Osteoblast (primary cell): Measurements from ENCODE around the gene ERVV-1. TPM values are rescaled to one million over a fixed set of nuclear protein-coding genes. Genes with fewer than 3 reads are reported as not detected.

Source experiments
- DNase-seq: peaks from one replicate; pipeline ENCODE4 v3.0.0; 2011; ENCODE audit warnings: low spot score, mixed read lengths; ENCODE audit not compliant: insufficient read length; ENCODE audit errors: missing footprints
- H2AFZ ChIP-seq: 2 replicates; pipeline ENCODE4 v1.6.0; 2011; ENCODE audit warnings: mild to moderate bottlenecking, low read length
- H3K27ac ChIP-seq: 2 replicates; pipeline ENCODE4 v1.5.1; 2011; ENCODE audit warnings: mild to moderate bottlenecking, low read depth, low read length, moderate library complexity
- H3K27me3 ChIP-seq: 2 replicates; pipeline ENCODE4 v1.6.0; 2012; ENCODE audit warnings: mild to moderate bottlenecking, control low read depth, inconsistent platforms, low read length, moderate library complexity; ENCODE audit not compliant: insufficient read depth
- H3K36me3 ChIP-seq: 2 replicates; pipeline ENCODE4 v1.5.1; 2011; ENCODE audit warnings: mild to moderate bottlenecking, low read length, control low read depth, moderate library complexity; ENCODE audit not compliant: insufficient read depth
- H3K4me1 ChIP-seq: 2 replicates; pipeline ENCODE4 v1.5.1; 2011; ENCODE audit warnings: mild to moderate bottlenecking, low read length, control low read depth, moderate library complexity; ENCODE audit not compliant: insufficient read depth
- H3K4me2 ChIP-seq: 2 replicates; pipeline ENCODE4 v1.6.0; 2011; ENCODE audit warnings: mild to moderate bottlenecking, low read length; ENCODE audit not compliant: insufficient read depth
- H3K4me3 ChIP-seq: fragments of 200-600 bp; sonication (generic); 3 replicates; pipeline ENCODE4 v1.5.1; 2012; ENCODE audit warnings: mild to moderate bottlenecking, low read length, inconsistent platforms; ENCODE audit not compliant: insufficient read depth
- H3K79me2 ChIP-seq: 2 replicates; pipeline ENCODE4 v1.6.0; 2012; ENCODE audit warnings: mild to moderate bottlenecking, low read length, control low read depth, inconsistent platforms; ENCODE audit not compliant: insufficient read depth
- H3K9me3 ChIP-seq: 2 replicates; pipeline ENCODE4 v1.5.1; 2011; ENCODE audit warnings: low read depth, low read length, control low read depth
- H4K20me1 ChIP-seq: 2 replicates; pipeline ENCODE4 v1.6.0; 2012; ENCODE audit warnings: mild to moderate bottlenecking, low read length, control low read depth; ENCODE audit not compliant: insufficient read depth
- CTCF ChIP-seq: IDR thresholded peaks from 2 replicates; pipeline ENCODE4 v1.5.1; 2011; ENCODE audit warnings: mild to moderate bottlenecking, low read depth, low read length, moderate library complexity; ENCODE audit errors: extremely low read depth
- total RNA-seq: library from RNA; depleted of rRNA; stranded (reverse); fragments of >200 nt; gene quantifications from 2 replicates; pipeline ENCODE4 v1.2.3, GENCODE V29; 2012

The ERVV-1 gene
- total RNA-seq, 1 donor: not detected

GRCh38 chr19:53047379-53047778 is 33.7 kb downstream of the ERVV-1 start:
- Histone ChIP-seq H3K36me3 (no peaks in the 10 kb centered on the region), H3K79me2 (no peaks in the 10 kb centered on the region), H2AFZ (no peak overlapping the region), H3K9me3 (peaks cover 7% of the 10 kb centered on the region), H3K4me3 (no peak overlapping the region), H3K4me1 (no peaks in the 10 kb centered on the region), H3K27me3 (no peaks in the 10 kb centered on the region), H4K20me1 (no peaks in the 10 kb centered on the region), H3K27ac (no peak overlapping the region), H3K4me2 (no peak overlapping the region)
- DNase-seq: no peak
- TF ChIP-seq CTCF: no peak

- H3K27me3 ChIP-seq: no peaks in the 10 kb centered on the region
- no peak overlapping the region for H3K27ac ChIP-seq
- no peaks in the 10 kb centered on the region for H4K20me1 ChIP-seq
- no peak for DNase-seq
- no peak overlapping the region for H2AFZ ChIP-seq
- H3K36me3 ChIP-seq: no peaks in the 10 kb centered on the region
- H3K4me2 ChIP-seq: no peak overlapping the region
- H3K4me1 ChIP-seq: no peaks in the 10 kb centered on the region
- no peaks in the 10 kb centered on the region for H3K79me2 ChIP-seq
- H3K9me3 ChIP-seq: no peaks in the 10 kb centered on the region
- TF ChIP-seq CTCF: no peak
- H3K4me3 ChIP-seq: no peak overlapping the region
Measured at GRCh38 chr19:53055117-53055516, 41.4 kb downstream of the ERVV-1 start.

DNA sequence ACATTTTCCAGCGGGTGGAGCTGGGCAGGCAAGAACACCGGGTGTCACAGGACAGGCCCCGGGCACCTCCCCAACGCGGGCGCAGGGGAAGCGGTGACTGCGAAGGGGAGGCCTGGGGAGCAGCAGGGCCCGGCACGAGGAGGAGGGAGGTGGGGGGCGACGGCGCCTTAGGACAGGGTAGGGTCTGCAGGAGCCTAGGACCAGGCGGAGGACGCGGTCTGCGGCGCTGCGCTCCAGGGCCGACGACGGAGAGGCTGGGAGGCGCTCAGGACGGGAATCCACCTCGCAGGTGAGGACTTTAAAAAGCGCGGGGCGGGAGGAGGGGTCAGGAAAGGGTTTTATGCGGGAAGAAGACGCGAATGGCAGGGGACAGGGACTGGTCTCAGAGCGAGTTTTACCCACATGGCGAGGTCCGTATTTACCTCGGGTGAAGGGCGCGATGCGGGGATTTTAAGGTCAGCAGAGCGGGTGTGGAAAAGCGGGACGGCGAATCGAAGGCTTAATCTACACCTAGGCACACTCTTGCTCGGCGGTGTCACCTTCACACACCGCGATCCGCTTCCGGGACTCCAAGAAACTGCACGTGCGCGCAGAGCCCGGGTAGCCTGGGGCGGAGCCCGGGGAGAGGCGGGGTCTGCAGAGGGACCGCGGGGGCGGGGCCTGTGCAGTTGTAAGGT is 44.3 kb downstream of the ERVV-1 start:
- Histone ChIP-seq H3K79me2 (no peaks in the 10 kb centered on the region), H3K36me3 (no peaks in the 10 kb centered on the region), H3K4me1 (no peaks in the 10 kb centered on the region), H4K20me1 (no peaks in the 10 kb centered on the region), H3K4me3 (peak overlapping the region; percentile 51), H3K27ac (no peak overlapping the region), H3K27me3 (no peaks in the 10 kb centered on the region), H2AFZ (peak overlapping the region; percentile 59), H3K9me3 (peaks cover under 1% of the 10 kb centered on the region), H3K4me2 (peak overlapping the region; percentile 36)
- no peak for TF ChIP-seq CTCF
- DNase-seq: peak; percentile 66

Other genes with a start within 250 kb of the ERVV-1 start
- gene ZNF600, start 227.1 kb upstream of the ERVV-1 start, total RNA-seq: 8.5 and 9.8 TPM in 2 replicates
- gene ZNF28, start 192.3 kb upstream of the ERVV-1 start, total RNA-seq: 15.0 and 23.2 TPM in 2 replicates
- gene ZNF468, start 156.3 kb upstream of the ERVV-1 start, total RNA-seq: 23.0 and 23.2 TPM in 2 replicates
- gene ZNF320, start 116.3 kb upstream of the ERVV-1 start, total RNA-seq: 10.0 and 11.2 TPM in 2 replicates
- 4.7 and 5.0 TPM in 2 replicates for gene ZNF888, start 90.5 kb upstream of the ERVV-1 start, total RNA-seq
- gene ZNF816, start 51.0 kb upstream of the ERVV-1 start, total RNA-seq: 8.3 and 9.8 TPM in 2 replicates
- gene ERVV-2, start 30.8 kb downstream of the ERVV-1 start, total RNA-seq: not detected in 2 replicates
- gene ZNF160, start 89.5 kb downstream of the ERVV-1 start, total RNA-seq: 47.7 and 51.8 TPM in 2 replicates
- 7.6 and 11.2 TPM in 2 replicates for gene ZNF415, start 119.0 kb downstream of the ERVV-1 start, total RNA-seq
- 9.0 and 12.4 TPM in 2 replicates for gene ZNF347, start 145.1 kb downstream of the ERVV-1 start, total RNA-seq
- 2.9 and 3.8 TPM in 2 replicates for gene ZNF665, start 179.4 kb downstream of the ERVV-1 start, total RNA-seq
- gene ZNF677, start 241.0 kb downstream of the ERVV-1 start, total RNA-seq: 14.1 and 21.2 TPM in 2 replicates
- under 0.01 TPM in 1 of 2 replicates, not detected in the other for gene VN1R2, start 244.4 kb downstream of the ERVV-1 start, total RNA-seq